ENCODE results near the gene TTC13.

DNA sequence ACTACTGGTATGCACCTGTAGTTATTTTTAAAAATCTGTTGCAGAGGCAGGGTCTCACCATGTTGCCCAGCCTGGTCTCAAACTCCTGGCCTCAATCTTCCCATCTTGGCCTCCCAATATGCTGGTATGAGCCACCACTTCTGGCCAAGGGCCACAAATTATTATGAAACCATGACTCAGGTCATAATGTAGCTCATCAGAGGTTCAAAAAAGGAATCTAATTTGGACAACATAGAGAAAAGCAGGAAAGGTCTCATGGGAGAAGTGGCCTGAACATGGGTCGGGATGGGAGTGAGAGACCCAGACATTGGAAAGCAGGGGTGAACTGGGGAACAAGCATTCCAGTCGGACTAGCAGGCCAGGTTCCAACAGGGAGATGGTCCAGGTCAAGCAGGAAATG is 65.2 kb downstream of the TTC13 start:
- no peak for TF ChIP-seq EZH2phosphoT487 (IDR thresholded peaks at IDR 0.05; ENCODE audit: low read depth, severe bottlenecking, unreplicated experiment)
- TF ChIP-seq, protein P1, sequence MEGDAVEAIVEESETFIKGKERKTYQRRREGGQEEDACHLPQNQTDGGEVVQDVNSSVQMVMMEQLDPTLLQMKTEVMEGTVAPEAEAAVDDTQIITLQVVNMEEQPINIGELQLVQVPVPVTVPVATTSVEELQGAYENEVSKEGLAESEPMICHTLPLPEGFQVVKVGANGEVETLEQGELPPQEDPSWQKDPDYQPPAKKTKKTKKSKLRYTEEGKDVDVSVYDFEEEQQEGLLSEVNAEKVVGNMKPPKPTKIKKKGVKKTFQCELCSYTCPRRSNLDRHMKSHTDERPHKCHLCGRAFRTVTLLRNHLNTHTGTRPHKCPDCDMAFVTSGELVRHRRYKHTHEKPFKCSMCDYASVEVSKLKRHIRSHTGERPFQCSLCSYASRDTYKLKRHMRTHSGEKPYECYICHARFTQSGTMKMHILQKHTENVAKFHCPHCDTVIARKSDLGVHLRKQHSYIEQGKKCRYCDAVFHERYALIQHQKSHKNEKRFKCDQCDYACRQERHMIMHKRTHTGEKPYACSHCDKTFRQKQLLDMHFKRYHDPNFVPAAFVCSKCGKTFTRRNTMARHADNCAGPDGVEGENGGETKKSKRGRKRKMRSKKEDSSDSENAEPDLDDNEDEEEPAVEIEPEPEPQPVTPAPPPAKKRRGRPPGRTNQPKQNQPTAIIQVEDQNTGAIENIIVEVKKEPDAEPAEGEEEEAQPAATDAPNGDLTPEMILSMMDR (IDR thresholded peaks at IDR 0.05; ENCODE audit: poor library complexity): no peak
